Measurements from ENCODE around the gene OSBPL5.

OSBPL5 gene

DNA sequence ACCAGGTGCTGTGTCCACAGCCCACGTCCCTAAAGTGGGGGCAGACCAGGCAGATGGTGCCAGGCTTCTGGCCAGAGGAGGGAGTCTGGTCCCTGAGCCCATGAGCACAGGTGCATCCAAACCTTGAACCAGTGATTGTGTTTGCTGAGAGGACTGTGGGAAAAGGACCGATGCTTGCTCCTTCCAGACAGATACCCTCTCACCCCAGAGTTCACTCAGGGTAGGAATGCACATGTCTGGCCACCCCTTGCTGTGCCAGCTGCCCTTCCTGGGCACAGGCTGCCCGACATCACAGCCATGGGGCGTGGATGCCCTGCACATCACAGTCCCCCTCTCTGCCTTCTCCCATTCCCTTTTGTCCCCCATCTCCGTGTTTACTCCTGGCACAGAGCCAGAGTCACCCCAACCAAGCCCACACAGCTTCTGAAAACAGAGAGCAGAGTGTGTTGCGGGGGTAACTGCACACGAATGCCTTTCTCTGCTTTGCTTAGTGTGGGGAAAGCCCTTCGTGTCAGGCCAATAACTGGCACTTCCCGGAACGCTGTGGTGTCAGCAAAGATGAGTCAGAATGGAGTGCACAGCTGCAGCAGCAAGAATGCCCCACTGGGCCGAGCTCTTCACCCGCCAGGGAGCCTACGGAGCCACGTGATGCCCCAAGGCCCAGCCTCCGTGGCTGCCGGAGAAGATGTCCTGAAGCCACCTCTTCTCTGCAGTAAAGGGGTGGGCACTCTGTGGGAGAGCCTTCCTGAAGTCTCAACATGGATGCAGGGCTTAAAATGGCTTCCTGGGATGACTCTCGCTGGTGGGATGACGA, 115.5 kb downstream of the OSBPL5 start:
- peak; percentile 83 for DNase-seq

DNA sequence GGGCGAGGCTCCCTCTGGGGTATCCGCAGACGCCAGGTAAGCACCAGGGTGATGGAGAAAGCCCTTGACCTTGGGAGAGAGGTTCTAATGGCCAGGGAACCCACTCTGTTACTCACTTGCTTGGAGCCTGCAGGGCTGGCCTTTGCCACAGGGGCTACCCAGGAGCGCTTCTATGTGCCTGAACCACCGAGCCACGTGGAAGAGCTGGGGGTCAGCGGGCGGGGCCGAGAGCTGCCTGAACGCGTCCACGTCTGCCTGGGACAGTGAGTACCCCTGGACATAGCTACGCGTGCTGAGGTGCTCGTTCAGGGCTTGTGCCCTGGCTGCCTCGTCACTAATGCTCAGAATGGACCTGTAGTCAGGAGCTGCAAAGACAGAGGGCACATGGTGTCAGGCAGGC, 117.5 kb downstream of the OSBPL5 start:
- DNase-seq, result no peak

DNA sequence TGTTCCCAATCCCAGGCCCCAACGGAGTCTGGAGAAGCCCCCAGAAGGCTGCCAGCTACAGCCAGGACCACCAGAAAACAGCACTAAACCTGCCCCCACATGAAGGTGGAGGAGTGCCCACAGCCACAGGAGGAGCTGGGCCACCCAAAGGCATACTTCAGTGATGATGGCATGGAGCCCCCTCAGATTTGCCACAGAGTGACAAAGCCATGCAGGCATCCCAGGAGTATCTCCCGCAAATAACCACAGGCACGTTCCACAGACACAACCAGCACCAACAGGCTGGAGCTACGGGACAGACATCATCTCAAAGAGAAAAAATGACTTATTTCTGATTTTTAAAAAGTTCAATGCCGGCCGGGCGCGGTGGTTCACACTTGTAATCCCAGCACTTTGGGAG, 118.5 kb downstream of the OSBPL5 start:
- DNase-seq, result no peak

DNA sequence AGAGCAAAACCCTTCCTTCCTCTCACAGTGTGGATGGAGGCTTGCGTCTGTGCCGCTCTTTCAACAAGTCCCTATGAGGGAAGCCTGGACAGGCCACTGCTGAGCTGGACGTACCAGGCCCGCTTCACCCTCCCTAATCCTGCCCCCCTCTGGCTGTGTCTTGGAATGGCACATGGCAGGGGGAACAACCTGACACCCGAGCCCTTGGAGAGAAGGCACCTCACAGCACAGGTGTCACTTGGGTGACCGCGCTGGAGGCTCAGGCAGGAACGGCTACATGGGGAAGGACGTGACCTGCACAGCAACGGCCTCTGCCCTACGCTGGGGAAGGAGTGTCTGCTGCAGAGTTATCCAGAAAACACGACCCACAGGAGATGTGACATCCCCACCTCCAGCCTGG, 118.9 kb downstream of the OSBPL5 start:
- no peak for DNase-seq

DNA sequence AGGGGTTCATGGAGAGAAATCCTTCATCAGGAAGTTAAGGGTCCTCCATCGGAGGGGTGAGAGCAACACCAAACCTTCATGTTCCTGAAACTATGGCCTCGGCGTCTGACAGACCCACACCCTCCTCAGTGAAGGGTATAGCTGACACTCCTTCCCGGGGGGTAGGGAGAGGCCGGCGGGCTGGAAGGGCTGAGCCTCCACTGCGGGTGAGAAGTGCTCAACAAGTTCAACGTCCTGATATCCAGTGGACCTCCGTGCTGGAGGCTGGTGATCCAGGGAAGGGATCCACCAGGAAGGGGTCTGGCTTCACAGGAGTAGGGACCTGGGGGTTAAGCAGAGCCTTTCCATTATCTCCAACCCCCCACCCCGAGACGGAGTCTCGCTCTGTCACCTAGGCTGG, 120.2 kb downstream of the OSBPL5 start:
- DNase-seq, result no peak

DNA sequence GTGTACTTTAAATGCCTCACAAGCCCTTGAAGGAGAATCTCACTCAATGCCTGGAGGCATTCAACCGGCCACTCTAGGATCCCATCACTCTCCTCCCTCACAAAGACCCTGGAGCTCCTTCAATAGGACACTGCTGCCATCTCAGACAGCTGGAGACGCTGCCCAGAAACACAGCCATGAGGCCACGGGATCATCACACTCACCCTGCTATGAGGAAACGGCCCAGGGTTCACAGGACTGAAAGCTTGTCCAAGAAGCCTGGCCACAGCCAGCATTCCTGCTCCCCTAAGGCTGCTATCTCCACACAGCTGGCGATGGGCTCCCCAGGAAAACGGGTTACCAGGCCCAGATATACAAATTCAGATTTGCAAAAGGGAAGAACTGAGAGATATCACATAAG, 121.1 kb downstream of the OSBPL5 start:
- DNase-seq, result no peak

DNA sequence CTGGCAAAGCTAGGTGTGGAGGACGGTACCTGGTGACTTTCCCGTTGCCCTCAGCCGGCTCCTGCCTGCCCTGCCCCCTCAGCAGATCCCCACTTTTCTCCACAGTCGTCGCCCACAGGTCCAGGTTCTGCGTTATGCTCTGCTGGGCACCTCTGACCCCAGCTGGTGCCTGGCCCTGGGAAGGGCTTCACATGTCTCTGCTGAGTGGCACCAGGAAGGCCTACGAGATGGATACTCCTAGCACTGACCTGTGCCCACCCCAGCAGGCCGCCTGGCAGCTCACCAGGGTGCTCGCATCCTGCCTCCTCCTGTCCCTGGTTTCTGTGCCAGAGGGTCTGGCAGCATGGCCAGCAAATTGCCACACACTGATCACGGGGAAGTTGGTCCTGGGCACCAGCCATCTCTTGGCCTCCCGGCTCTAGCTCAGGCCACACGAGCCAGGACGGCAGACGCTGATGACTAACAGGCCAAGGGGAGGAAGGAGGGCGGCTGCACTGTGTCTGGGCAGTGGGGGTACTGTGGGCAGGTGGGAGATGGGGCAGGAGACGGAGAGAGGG, 121.7 kb downstream of the OSBPL5 start:
- no peak for DNase-seq

DNA sequence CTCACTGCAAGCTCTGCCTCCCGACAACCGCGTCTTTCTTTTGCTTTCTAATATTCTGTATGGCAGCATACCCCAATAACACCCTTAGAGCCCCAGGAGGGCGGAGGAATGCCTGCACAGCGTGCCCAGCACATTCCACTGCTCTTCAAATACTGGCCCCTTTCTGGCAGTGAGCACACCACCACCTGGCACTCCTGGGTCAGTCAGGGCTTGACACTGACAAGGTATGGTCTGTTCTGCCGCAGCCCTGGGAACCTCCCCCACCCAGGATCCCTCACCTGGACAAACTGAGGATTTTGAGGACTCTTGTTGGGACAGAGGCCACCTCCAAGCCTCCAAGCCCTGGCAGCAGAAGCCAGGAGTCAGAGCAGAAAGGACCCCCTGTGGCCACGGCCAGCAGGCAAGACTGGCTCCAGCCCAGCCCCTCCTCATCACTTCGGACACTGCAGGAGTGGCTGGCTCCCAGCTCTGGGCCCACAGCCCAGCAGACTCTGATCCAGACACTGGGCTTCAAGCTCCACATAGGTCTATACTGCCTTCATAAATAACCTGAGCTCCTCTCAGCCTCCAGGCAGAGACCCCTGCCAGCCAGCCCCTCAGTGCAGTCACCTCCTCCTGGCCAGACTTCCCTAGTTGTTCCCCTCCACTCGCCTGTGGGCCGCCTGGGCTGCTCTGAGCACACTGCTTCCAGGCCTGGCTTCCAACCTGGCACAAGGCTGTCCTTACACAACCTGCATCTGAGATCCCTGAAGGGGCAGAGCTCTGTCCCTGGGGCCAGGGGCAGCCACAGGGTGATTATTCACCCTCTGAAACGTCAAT, 122.4 kb downstream of the OSBPL5 start:
- no peak for DNase-seq

DNA sequence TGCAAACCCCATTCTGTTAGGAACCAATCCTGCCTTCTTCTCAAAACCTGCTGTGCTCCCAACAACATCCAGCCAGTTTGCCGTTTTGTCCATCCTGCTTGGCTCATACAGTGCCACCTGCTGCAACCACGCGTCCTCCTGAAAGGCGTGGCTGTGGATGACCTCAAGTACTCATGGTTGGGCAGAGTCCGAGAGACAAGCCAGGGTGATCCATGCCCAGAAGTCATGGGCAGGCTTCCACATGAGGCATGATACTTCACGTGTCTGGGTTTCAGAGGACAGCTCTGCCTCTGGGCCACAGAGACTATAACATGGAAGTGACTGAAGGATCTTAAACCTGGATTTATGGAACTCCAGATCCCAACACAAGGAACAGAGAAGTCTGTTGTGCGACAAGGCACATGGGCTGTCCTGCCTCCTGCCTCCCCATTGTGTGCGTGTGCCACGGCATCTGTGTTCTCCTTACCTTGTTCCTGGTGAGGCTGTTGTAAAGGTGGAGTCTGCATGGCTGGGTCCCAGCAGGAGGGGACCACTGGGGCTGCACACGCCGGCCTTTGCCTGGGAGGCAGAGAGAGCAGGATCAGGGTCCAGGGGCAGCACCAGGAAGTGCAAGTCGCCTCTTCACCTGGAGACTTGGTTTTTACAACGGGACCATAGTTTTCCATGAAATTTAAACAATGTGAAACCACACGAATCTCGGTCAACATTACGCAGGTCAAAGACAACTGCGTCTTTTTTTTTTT, 123.2 kb downstream of the OSBPL5 start:
- DNase-seq, result no peak

DNA sequence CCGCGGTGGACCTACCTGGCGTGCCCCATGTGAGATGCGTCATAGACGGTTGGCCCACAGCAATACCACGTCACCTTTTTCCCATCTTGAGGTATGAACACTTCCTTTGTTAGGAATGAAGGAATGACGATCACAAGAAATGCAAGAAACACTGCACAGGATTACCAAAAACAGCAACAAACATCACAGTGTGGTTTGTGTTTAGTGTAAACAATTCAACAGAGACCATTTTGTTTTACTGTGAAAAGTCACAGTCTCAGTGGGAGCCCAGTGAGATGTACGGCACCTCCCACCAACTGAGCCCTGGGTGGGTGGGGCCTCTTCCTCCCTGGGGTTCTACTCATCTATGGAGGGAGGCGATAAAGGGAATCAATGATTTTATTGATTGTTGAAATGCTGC, 124.2 kb downstream of the OSBPL5 start:
- no peak for DNase-seq

DNA sequence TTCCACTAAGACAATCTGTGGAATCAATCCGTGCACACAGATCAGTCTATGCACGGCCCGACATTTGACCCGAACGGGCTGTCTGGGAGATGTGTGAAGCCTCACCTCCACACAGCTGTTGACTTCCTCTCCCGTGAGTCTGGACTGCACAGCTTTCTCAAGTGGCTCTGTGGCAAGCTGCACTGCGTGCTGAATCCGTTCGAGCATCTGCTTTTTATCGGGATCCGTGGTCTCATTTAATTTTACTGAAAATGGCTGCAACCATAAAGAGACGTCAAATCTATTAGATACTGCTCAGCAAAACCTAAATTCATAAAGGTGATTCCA, 127.2 kb downstream of the OSBPL5 start:
- no peak for DNase-seq
